SK-N-SH treated with all-trans-retinoic acid at 6 μM for 48 hours (cell line): ENCODE data around the gene LAG3.
A peak's percentile ranks its signal among the peaks of the same experiment; 100 is the strongest.

Experiments
- ATAC-seq: fragments of 200-7000 bp; cut with Tn5 transposase; 3 replicates; pipeline ENCODE4 v1.9.1; 2020; ENCODE audit warnings: mild to moderate bottlenecking, moderate library complexity
- ARNTL ChIP-seq: fragments of 450-650 bp; formaldehyde crosslinking; IDR thresholded peaks from 2 replicates; pipeline ENCODE4 v1.5.0; 2020; ENCODE audit warnings: low read depth, mild to moderate bottlenecking, moderate library complexity, borderline replicate concordance
- BACH2 ChIP-seq: fragments of 250-450 bp; sonication (Bioruptor Pico); IDR thresholded peaks from 2 replicates; pipeline ENCODE4 v1.9.0; 2021; ENCODE audit warnings: mild to moderate bottlenecking, borderline replicate concordance
- CREB5 ChIP-seq: fragments of 250-450 bp; sonication (Bioruptor Pico); IDR thresholded peaks from 2 replicates; pipeline ENCODE4 v1.5.1; 2020; ENCODE audit warnings: low read depth, mild to moderate bottlenecking, moderate library complexity
- CSDC2 ChIP-seq: fragments of 250-450 bp; sonication (Bioruptor Pico); IDR thresholded peaks from 2 replicates; pipeline ENCODE4 v1.5.0; 2020; ENCODE audit warnings: mild to moderate bottlenecking, moderate library complexity
- CSRNP3 ChIP-seq: fragments of 250-450 bp; sonication (Bioruptor Pico); IDR thresholded peaks from 2 replicates; pipeline ENCODE4 v1.5.1; 2021; ENCODE audit warnings: mild to moderate bottlenecking, moderate library complexity
- ESRRG ChIP-seq: fragments of 250-450 bp; sonication (Bioruptor Pico); IDR thresholded peaks from 2 replicates; pipeline ENCODE4 v1.6.1; 2021; ENCODE audit warnings: mild to moderate bottlenecking
- GLIS3 ChIP-seq: fragments of 250-450 bp; sonication (Bioruptor Pico); IDR thresholded peaks from 2 replicates; pipeline ENCODE4 v1.5.0; 2020; ENCODE audit warnings: mild to moderate bottlenecking, moderate library complexity
- ISL1 ChIP-seq: fragments of 250-450 bp; sonication (Bioruptor Pico); IDR thresholded peaks from 2 replicates; pipeline ENCODE4 v2.1.2; 2022; ENCODE audit warnings: mild to moderate bottlenecking, moderate library complexity
- OSR1 ChIP-seq: fragments of 250-450 bp; sonication (Bioruptor Pico); IDR thresholded peaks from 2 replicates; pipeline ENCODE4 v1.8.0; 2022; ENCODE audit warnings: moderate library complexity, mild to moderate bottlenecking, inconsistent platforms
- PATZ1 ChIP-seq: fragments of 250-450 bp; sonication (Bioruptor Pico); IDR thresholded peaks from 2 replicates; pipeline ENCODE4 v1.8.0; 2020; ENCODE audit warnings: mild to moderate bottlenecking, moderate library complexity, borderline replicate concordance
- POU6F1 ChIP-seq: fragments of 250-450 bp; sonication (Bioruptor Pico); IDR thresholded peaks from 2 replicates; pipeline ENCODE4 v1.8.0; 2021; ENCODE audit warnings: low read depth, mild to moderate bottlenecking, moderate library complexity, borderline replicate concordance
- PPARA ChIP-seq: fragments of 250-450 bp; sonication (Bioruptor Pico); IDR thresholded peaks from 2 replicates; pipeline ENCODE4 v1.5.0; 2020; ENCODE audit warnings: mild to moderate bottlenecking, borderline replicate concordance
- RARB ChIP-seq: fragments of 250-450 bp; sonication (Bioruptor Pico); IDR thresholded peaks from 2 replicates; pipeline ENCODE4 v1.8.0; 2021; ENCODE audit warnings: mild to moderate bottlenecking, moderate library complexity
- TOX ChIP-seq: fragments of 250-450 bp; sonication (Bioruptor Pico); IDR thresholded peaks from 2 replicates; pipeline ENCODE4 v1.8.0; 2021; ENCODE audit warnings: mild to moderate bottlenecking, moderate library complexity, borderline replicate concordance
- TSHZ2 ChIP-seq: fragments of 250-450 bp; sonication (Bioruptor Pico); IDR thresholded peaks from 2 replicates; pipeline ENCODE4 v1.5.0; 2020; ENCODE audit warnings: mild to moderate bottlenecking, moderate library complexity
- ZC3H10 ChIP-seq: fragments of 250-450 bp; sonication (Bioruptor Pico); IDR thresholded peaks from 2 replicates; pipeline ENCODE4 v1.5.1; 2021; ENCODE audit warnings: mild to moderate bottlenecking, moderate library complexity
- ZNF565 ChIP-seq: fragments of 450-650 bp; formaldehyde crosslinking; conservative IDR thresholded peaks from 2 replicates; pipeline ENCODE4 v1.5.0; 2020; ENCODE audit warnings: low read depth, mild to moderate bottlenecking, moderate library complexity
- ZNF70 ChIP-seq: fragments of 450-650 bp; formaldehyde crosslinking; IDR thresholded peaks from 2 replicates; pipeline ENCODE4 v1.5.0; 2020; ENCODE audit warnings: mild to moderate bottlenecking, moderate library complexity
- ZNF8 ChIP-seq: fragments of 450-650 bp; formaldehyde crosslinking; IDR thresholded peaks from 2 replicates; pipeline ENCODE4 v1.5.0; 2020; ENCODE audit warnings: mild to moderate bottlenecking, moderate library complexity

LAG3 gene

GRCh38 chr12:6825398-6826124, 53.2 kb downstream of the LAG3 start:
- TF ChIP-seq PPARA (CRISPR knock-in tag) (no peak), POU6F1 (CRISPR knock-in tag) (no peak), PATZ1 (CRISPR knock-in tag) (no peak)
- peak; percentile 63 for ATAC-seq

- TF ChIP-seq CREB5 (CRISPR knock-in tag) = no peak
- no peak for TF ChIP-seq TOX (CRISPR knock-in tag)
- no peak for TF ChIP-seq BACH2 (CRISPR knock-in tag)
- no peak for TF ChIP-seq RARB (CRISPR knock-in tag)
- TF ChIP-seq GLIS3 (CRISPR knock-in tag) = no peak
- no peak for TF ChIP-seq PPARA (CRISPR knock-in tag)
- TF ChIP-seq ARNTL = no peak
- no peak for TF ChIP-seq ISL1
- no peak for TF ChIP-seq ZNF70
- TF ChIP-seq, all 23 proteins: peak for 0
- ATAC-seq = no peak
These were observed 53.9 kb downstream of the LAG3 start for GRCh38 chr12:6826125-6826733.

GRCh38 chr12:6826734-6827436, 54.6 kb downstream of the LAG3 start:
- no peak for ATAC-seq
- no peak for TF ChIP-seq ZNF70
- no peak for TF ChIP-seq CSDC2
- TF ChIP-seq RARB (CRISPR knock-in tag) = no peak
- TF ChIP-seq CREB5 (CRISPR knock-in tag) = no peak
- TF ChIP-seq ESRRG (CRISPR knock-in tag) = no peak
- no peak for TF ChIP-seq ISL1
- no peak for TF ChIP-seq ARNTL
- no peak for TF ChIP-seq BACH2 (CRISPR knock-in tag)
- no peak for TF ChIP-seq PPARA (CRISPR knock-in tag)
- no peak for TF ChIP-seq TSHZ2
- TF ChIP-seq POU6F1 (CRISPR knock-in tag) = no peak
- no peak for TF ChIP-seq TOX (CRISPR knock-in tag)
- no peak for TF ChIP-seq OSR1 (CRISPR knock-in tag)
- no peak for TF ChIP-seq CSRNP3 (CRISPR knock-in tag)
- no peak for TF ChIP-seq ZNF8 (CRISPR knock-in tag)
- TF ChIP-seq GLIS3 (CRISPR knock-in tag) = no peak
- no peak for TF ChIP-seq PATZ1 (CRISPR knock-in tag)
- no peak for TF ChIP-seq ZNF565 (CRISPR knock-in tag)
- TF ChIP-seq ZC3H10 (CRISPR knock-in tag) = no peak
- TF ChIP-seq, all 23 proteins: peak for 0
